Trophoblast cell (in vitro differentiated cells and primary cell): ENCODE results near the gene EAF1.
"Not testable (repeated sequence)": the region's sequence is repeated elsewhere in the genome, so short reads cannot be mapped to it uniquely, and the experiment has no call there.

Experiments
- DNase-seq, 2 donors: peaks; one replicate each; pipeline ENCODE4 v3.0.0-alpha.2; 2016
- H2AFZ ChIP-seq: 2 replicates; pipeline ENCODE4 v1.6.1; 2013; ENCODE audit warnings: low read length, moderate library complexity, mild to moderate bottlenecking; ENCODE audit not compliant: insufficient read depth, poor library complexity
- H2AK5ac ChIP-seq: 2 replicates; pipeline ENCODE4 v1.6.1; 2013; ENCODE audit warnings: mild to moderate bottlenecking, low read length
- H2BK120ac ChIP-seq: 2 replicates; pipeline ENCODE4 v1.6.1; 2013; ENCODE audit warnings: low read length, mild to moderate bottlenecking, moderate library complexity; ENCODE audit not compliant: insufficient read depth, poor library complexity
- H2BK12ac ChIP-seq: 2 replicates; pipeline ENCODE4 v1.6.1; 2013; ENCODE audit warnings: mild to moderate bottlenecking, low read length, moderate library complexity
- H2BK5ac ChIP-seq: 2 replicates; pipeline ENCODE4 v1.6.1; 2013; ENCODE audit warnings: low read length, low read depth, moderate library complexity, mild to moderate bottlenecking; ENCODE audit not compliant: poor library complexity
- H3K14ac ChIP-seq: 2 replicates; pipeline ENCODE4 v1.6.1; 2013; ENCODE audit warnings: mild to moderate bottlenecking, low read length
- H3K18ac ChIP-seq: 2 replicates; pipeline ENCODE4 v1.6.1; 2013; ENCODE audit warnings: mild to moderate bottlenecking, low read length
- H3K23ac ChIP-seq: 2 replicates; pipeline ENCODE4 v1.6.1; 2013; ENCODE audit warnings: low read length
- H3K27ac ChIP-seq: 2 replicates; pipeline ENCODE4 v1.5.1; 2013; ENCODE audit warnings: low read depth, mild to moderate bottlenecking, inconsistent platforms, low read length, moderate library complexity
- H3K27me3 ChIP-seq: 2 replicates; pipeline ENCODE4 v1.6.1; 2013; ENCODE audit warnings: inconsistent platforms, mild to moderate bottlenecking, low read length, moderate library complexity; ENCODE audit not compliant: insufficient read depth
- H3K36me3 ChIP-seq, 2 experiments: 1 replicate in 1 of 2; 2 replicates in 1 of 2; pipeline ENCODE4 v1.6.1; 2013; ENCODE audit warnings: low read length in 2 of 2, mild to moderate bottlenecking in 2 of 2, moderate library complexity in 1 of 2; ENCODE audit not compliant: insufficient read depth in 2 of 2, control insufficient read depth in 1 of 2
- H3K4ac ChIP-seq: 2 replicates; pipeline ENCODE4 v1.6.1; 2013; ENCODE audit warnings: low read depth, mild to moderate bottlenecking, low read length, moderate library complexity
- H3K4me1 ChIP-seq, 2 experiments: 1 replicate in 1 of 2; 2 replicates in 1 of 2; pipeline ENCODE4 v1.6.1; 2013; ENCODE audit warnings: low read length in 2 of 2, mild to moderate bottlenecking in 2 of 2, moderate library complexity in 1 of 2; ENCODE audit not compliant: insufficient read depth in 2 of 2, control insufficient read depth in 1 of 2
- H3K4me2 ChIP-seq: 2 replicates; pipeline ENCODE4 v1.6.1; 2013; ENCODE audit warnings: inconsistent platforms, mild to moderate bottlenecking, low read length, moderate library complexity
- H3K4me3 ChIP-seq: 2 replicates; pipeline ENCODE4 v1.5.1; 2013; ENCODE audit warnings: mild to moderate bottlenecking, low read depth, low read length, inconsistent platforms
- H3K79me1 ChIP-seq: one replicate; pipeline ENCODE4 v1.6.1; 2013; ENCODE audit warnings: low read length
- H3K79me2 ChIP-seq: 2 replicates; pipeline ENCODE4 v1.6.1; 2013; ENCODE audit warnings: low read length, mild to moderate bottlenecking; ENCODE audit not compliant: control insufficient read depth, insufficient read depth, poor library complexity
- H3K9ac ChIP-seq: 2 replicates; pipeline ENCODE4 v1.6.1; 2013; ENCODE audit warnings: mild to moderate bottlenecking, low read length
- H3K9me3 ChIP-seq: 2 replicates; pipeline ENCODE4 v1.6.1; 2013; ENCODE audit warnings: low read depth, mild to moderate bottlenecking, control low read depth, inconsistent platforms, low read length; ENCODE audit not compliant: insufficient read depth
- H4K12ac ChIP-seq: 2 replicates; pipeline ENCODE4 v1.6.1; 2013; ENCODE audit warnings: low read depth, mild to moderate bottlenecking, low read length, moderate library complexity
- H4K8ac ChIP-seq: 2 replicates; pipeline ENCODE4 v1.6.1; 2013; ENCODE audit warnings: low read depth, mild to moderate bottlenecking, low read length, moderate library complexity
- H4K91ac ChIP-seq: one replicate; pipeline ENCODE4 v1.6.1; 2013; ENCODE audit warnings: low read depth, mild to moderate bottlenecking, low read length, moderate library complexity
- WGBS: extraction: QIAGEN DNeasy Blood & Tissue Kit; methylation state at CpG from one replicate; pipeline ENCODE4 v1.1.7; 2013; ENCODE audit warnings: missing lambda C conversion rate; ENCODE audit not compliant: insufficient read length, insufficient coverage; ENCODE audit errors: extremely low coverage; 5-methylcytosine and 5-hydroxymethylcytosine counted together

EAF1 gene

GRCh38 chr3:15386654-15386955 lies 40.8 kb upstream of the EAF1 start:
- not testable (repeated sequence) for H4K12ac ChIP-seq, H2BK120ac ChIP-seq, H3K9me3 ChIP-seq, H4K91ac ChIP-seq, H3K27ac ChIP-seq, H3K79me2 ChIP-seq, H2BK12ac ChIP-seq, DNase-seq, H3K4ac ChIP-seq, H3K23ac ChIP-seq, H3K18ac ChIP-seq, H2AK5ac ChIP-seq, H4K8ac ChIP-seq, H3K36me3 ChIP-seq, H3K79me1 ChIP-seq, H3K4me3 ChIP-seq, H2BK5ac ChIP-seq, H3K9ac ChIP-seq, H3K14ac ChIP-seq, H3K27me3 ChIP-seq, H2AFZ ChIP-seq, H3K4me2 ChIP-seq, H3K4me1 ChIP-seq
- WGBS, result no CpG with 5 or more reads among the region's 5 CpGs

- H3K9me3 ChIP-seq, result peaks cover 2% of the 10 kb centered on the region
- no peak overlapping the region for H3K27ac ChIP-seq
- DNase-seq, result peak in 1 of 2 donors; percentile 45
- H3K23ac ChIP-seq, result no peak overlapping the region
- H3K79me1 ChIP-seq, result no peaks in the 10 kb centered on the region
- H3K4me3 ChIP-seq, result no peak overlapping the region
- no peak overlapping the region for H2BK5ac ChIP-seq
- H3K4me2 ChIP-seq, result no peak overlapping the region
- no peak overlapping the region for H2BK12ac ChIP-seq
- no peak overlapping the region for H4K12ac ChIP-seq
- no peaks in the 10 kb centered on the region for H3K27me3 ChIP-seq
- peaks cover 0 to 2% of the 10 kb centered on the region in 2 experiments for H3K4me1 ChIP-seq
- H2AK5ac ChIP-seq, result no peak overlapping the region
- no peak overlapping the region for H2AFZ ChIP-seq
- WGBS, result no CpG with 5 or more reads among the region's 1 CpG
- H3K79me2 ChIP-seq, result no peaks in the 10 kb centered on the region
- H4K8ac ChIP-seq, result no peak overlapping the region
- H2BK120ac ChIP-seq, result no peak overlapping the region
- no peak overlapping the region for H4K91ac ChIP-seq
- H3K4ac ChIP-seq, result no peak overlapping the region
- no peak overlapping the region for H3K18ac ChIP-seq
- H3K14ac ChIP-seq, result no peak overlapping the region
- H3K9ac ChIP-seq, result no peak overlapping the region
- no peaks in the 10 kb centered on the region for H3K36me3 ChIP-seq
Observed at GRCh38 chr3:15387171-15387581, 40.2 kb upstream of the EAF1 start.

GRCh38 chr3:15387735-15388134 lies 39.7 kb upstream of the EAF1 start:
- Histone ChIP-seq H4K8ac (no peak overlapping the region), H3K79me2 (no peaks in the 10 kb centered on the region), H3K79me1 (no peaks in the 10 kb centered on the region), H3K14ac (peak overlapping the region; percentile 51), H2BK12ac (no peak overlapping the region), H3K36me3 (no peaks in the 10 kb centered on the region), H2BK120ac (no peak overlapping the region), H3K4me2 (no peak overlapping the region), H4K91ac (no peak overlapping the region), H3K4me3 (no peak overlapping the region), H4K12ac (no peak overlapping the region), H3K23ac (no peak overlapping the region), H2AK5ac (no peak overlapping the region), H3K9ac (no peak overlapping the region), H3K18ac (no peak overlapping the region), H3K4me1 (peaks cover 0 to 2% of the 10 kb centered on the region in 2 experiments), H3K27ac (no peak overlapping the region), H2AFZ (no peak overlapping the region), H3K9me3 (peaks cover 2% of the 10 kb centered on the region), H3K4ac (no peak overlapping the region), H3K27me3 (no peaks in the 10 kb centered on the region), H2BK5ac (no peak overlapping the region)
- DNase-seq, result no peak
- 100% methylated on average over 1 of the region's 3 CpGs for WGBS

GRCh38 chr3:15388335-15388734 lies 39.1 kb upstream of the EAF1 start:
- not testable (repeated sequence) for H4K12ac ChIP-seq, H3K4me2 ChIP-seq, H2AK5ac ChIP-seq, H4K91ac ChIP-seq, H3K18ac ChIP-seq, H3K4ac ChIP-seq, H3K4me3 ChIP-seq, H3K79me1 ChIP-seq, H3K9me3 ChIP-seq, H3K23ac ChIP-seq, H2BK5ac ChIP-seq, H2BK120ac ChIP-seq, H3K9ac ChIP-seq, DNase-seq, H3K36me3 ChIP-seq, H3K27me3 ChIP-seq, H3K4me1 ChIP-seq, H3K27ac ChIP-seq, H3K14ac ChIP-seq, H2AFZ ChIP-seq, H3K79me2 ChIP-seq
- peak overlapping the region; percentile 19 for H4K8ac ChIP-seq
- no CpG with 5 or more reads among the region's 3 CpGs for WGBS
- H2BK12ac ChIP-seq, result peak overlapping the region; percentile 22
